ENCODE results near the gene NDUFV1. TPM values are rescaled to one million over a fixed set of nuclear protein-coding genes. Genes with fewer than 3 reads are reported as not detected.

NDUFV1 gene
- total and polyA plus RNA-seq, 9 of the 15 experiments (the other 6 are each of a cell fraction or from before 2014, with no cell fraction given) = 10.8 to 423 (median 209) TPM

GRCh38 chr11:67630228-67630942 is 23.6 kb downstream of the NDUFV1 start (continued):
- peak in 1 of 2 experiments; percentile 90; a peak in 2 of 4 replicates for TF ChIP-seq ZNF639 (CRISPR knock-in tag; conservative IDR thresholded peaks at IDR 0.05 in 1 of 2, IDR thresholded peaks at IDR 0.05 in 1 of 2)
- TF ChIP-seq CREB3L1 (IDR thresholded peaks at IDR 0.05; ENCODE audit: borderline replicate concordance, low read depth) = 0 out of 2 replicates have a peak, but pooled peaks have one; percentile 36
- TF ChIP-seq ZBTB9 (CRISPR knock-in tag; IDR thresholded peaks at IDR 0.05) = peak; percentile 91
- TF ChIP-seq RBM39 (optimal IDR thresholded peaks at IDR 0.05; ENCODE audit: low read depth, low read length) = no peak
